Right lung (tissue), 5 donors: ENCODE measurements around the gene NAALADL2. TPM values are rescaled to one million over a fixed set of nuclear protein-coding genes. Genes with fewer than 3 reads are reported as not detected.
A peak's percentile ranks its signal among the peaks of the same experiment; 100 is the strongest.

Experiments used
- DNase-seq, 2 donors: peaks; one replicate each; pipeline ENCODE4 v3.0.0-alpha.2; 2013
- polyA plus RNA-seq, 5 donors: library from polyadenylated mRNA; unstranded; fragments of 120-200 nt; gene quantifications; one replicate each; pipeline versions ENCODE4 v1.2.1 to v1.2.3, GENCODE V29; 2013; ENCODE audit warnings: inconsistent platforms in 1 of 5, low replicate concordance in 1 of 5; ENCODE audit not compliant: insufficient read length in 5 of 5, insufficient read depth in 1 of 5

Gene NAALADL2
- polyA plus RNA-seq, 5 donors = 8.4 to 21.0 (median 18.4) TPM

DNA sequence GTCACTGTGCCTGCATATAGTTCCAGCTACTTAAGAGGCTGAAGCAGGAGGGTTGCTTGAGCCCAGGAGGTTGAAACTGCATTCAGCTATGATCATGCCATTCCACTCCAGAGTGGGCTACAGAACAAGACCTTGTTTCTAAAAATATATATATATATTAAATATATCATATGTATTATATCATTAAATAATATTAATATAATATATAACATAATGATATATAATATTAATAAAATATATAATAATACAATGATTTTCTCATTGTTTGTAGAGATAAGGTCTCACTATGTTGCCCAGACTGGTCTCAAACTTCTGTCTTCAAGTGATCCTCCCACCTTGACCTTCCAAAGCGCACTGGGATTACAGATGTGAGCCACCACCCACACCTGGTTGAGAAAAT is 101.8 kb downstream of the NAALADL2 start:
- no peak for DNase-seq

DNA sequence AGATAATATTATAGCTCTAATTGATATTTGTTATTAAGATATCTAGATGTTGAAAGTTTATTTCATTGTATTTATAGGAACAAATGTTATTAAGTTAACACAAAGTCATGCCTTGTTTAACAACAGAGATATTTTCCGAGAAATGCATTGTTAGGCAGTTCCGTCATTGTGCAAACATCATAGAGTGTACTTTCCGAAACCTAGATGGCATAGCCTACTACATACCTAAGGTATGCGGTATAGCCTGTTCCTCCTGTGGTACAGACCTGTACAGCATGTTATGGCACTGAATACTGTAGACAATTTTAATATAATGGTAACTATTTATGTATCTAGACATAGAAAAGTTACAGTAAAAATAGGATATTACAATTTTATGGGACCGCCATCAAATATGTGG is 114.3 kb downstream of the NAALADL2 start:
- peak in 1 of 2 donors; percentile 35 for DNase-seq

DNA sequence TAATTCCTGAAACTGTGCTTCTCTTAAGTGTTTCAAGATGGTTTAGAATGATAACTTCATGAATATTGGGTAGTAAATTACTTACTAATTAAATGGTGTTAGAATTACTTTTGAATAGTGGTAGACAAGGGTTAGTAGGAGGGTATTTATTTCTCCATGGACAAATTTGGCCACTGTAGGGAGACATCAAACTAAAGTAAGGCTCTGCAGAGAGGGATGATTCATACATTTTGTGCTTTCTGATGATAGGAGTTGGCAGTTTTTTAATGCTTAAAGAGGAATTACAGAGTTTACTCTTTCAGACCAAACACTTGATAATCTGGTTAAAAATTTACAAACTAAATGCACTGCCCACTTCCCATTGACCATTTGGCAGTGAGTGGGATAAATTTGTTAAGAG is 127.6 kb downstream of the NAALADL2 start:
- no peak for DNase-seq

DNA sequence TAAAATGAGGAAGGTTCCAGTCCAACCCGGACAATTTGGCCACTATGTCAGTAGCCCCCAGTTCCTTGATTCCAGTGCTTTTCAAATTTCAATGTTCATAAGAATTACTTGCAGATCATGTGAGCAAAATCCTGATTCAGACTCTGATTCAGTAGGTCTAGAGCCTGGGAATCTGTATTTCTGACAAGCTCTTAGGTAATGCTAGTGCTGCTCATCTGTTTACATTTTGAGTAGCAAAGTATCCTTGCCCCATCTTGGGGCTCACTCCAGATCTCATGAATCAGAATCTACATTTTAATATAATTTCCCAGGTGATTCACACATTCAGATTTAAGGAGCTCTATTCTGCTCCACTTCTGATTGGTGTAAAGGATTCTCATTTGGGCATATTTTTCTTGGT is 142.0 kb downstream of the NAALADL2 start:
- DNase-seq = no peak

DNA sequence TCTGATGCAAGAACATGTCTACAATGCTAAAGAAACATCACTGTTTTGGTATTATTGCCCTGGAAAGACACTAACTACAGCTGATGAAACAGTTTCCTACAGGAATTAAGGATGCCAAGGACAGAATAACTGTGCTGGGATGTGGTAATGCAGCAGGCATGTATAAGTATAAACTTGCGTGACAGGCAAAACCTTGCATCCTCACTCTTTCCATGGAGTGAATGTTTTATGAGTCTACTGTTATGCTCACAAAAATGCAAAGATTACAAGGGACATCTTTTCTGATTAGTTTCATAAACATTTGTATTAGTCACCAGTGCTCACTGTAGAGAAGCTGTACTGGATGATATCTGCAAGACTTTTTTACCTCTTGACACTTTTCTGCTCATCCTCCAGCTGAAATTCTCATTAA is 143.6 kb downstream of the NAALADL2 start:
- DNase-seq = no peak

DNA sequence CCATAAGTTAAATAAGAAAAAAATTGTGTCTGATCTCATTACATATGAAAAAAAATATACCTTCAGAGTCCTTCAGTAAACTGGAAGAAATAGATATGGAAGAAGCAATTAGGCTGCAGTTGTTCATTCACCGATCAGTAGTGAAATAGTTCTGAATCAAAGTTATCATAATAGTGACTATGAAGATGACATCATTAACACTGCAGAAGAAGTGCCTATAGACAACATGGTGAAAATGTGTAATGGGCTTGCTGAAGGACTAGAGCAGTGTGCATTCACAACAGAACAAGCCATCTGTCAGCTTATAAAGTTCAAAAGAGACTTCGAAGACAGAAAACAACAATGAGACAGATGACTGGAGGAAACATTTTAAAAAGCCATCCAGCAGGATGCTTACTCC is 144.5 kb downstream of the NAALADL2 start:
- DNase-seq = no peak

DNA sequence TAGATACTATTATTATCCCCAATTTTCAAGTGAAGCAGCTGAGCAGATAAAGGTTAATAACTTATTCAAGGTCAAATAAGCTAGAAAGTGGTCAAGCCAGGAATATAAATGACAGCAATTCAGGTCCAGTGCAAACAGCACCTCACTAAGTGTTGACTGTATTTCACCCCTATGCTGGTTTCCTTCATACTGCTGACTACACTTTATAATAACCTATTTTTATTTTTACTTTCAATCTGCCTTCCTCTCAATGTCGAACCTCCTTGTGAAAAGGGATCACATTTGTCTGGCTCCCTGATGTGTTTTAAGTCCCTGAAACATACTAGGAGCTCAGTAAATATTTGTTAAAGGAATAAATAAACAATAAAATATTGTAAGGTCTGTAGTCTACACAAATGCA is 146.1 kb downstream of the NAALADL2 start:
- no peak for DNase-seq

DNA sequence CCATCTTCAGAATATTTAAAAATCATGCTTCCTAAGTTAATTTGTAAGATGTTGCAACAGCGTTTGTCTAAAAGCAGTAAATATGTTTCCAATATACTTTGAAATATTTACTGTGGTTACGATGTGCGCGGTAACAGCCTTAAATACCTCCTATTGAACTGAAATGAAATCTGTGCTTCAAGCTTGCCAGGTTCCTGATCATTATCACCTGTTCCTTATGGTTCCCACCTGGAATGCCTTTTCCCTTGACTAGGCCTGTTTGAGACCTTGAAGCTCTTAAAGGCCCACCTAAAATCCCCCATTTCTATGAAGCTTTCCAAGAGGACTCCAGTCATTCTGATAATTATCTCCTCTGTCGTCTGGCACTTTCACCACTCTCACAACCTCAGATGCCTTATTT is 146.7 kb downstream of the NAALADL2 start:
- DNase-seq = peak; percentile 16 to 20

DNA sequence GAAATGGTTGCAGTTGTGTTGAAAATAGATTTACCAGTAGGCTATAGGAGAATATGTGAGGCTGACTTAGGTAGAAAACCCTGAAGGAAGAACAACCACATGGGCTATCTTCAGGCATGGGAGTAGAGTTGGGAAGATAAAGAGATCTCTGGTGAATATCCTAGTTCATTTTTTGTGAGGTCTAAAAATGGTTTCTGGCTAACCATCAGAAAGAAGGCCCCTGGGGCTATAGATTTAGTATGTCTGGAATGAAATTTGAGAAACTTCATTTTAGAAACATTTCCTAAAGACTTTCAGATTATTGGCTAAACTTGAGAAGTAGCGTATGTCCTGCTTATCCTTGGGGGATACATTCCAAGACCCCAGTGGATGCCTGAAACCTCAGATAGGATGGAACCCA is 148.2 kb downstream of the NAALADL2 start:
- DNase-seq = no peak

DNA sequence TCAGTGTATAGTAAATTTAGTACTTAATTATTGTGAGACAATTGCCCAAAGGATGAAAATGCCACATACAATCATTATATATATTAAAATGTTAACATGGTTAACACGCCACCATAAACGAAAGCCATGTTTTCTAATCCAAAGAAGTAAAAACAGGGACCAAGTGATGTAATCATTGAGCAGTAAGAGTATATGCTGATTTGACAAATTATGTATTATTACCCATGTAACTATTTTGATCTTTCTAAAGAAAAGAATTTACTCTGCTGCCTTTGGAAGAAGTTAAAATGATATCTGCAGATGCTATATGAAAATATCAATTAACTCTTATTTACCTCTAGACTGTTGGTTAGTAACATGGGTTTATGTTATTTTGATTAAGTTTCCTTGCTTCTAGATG is 150.2 kb downstream of the NAALADL2 start:
- DNase-seq = no peak

DNA sequence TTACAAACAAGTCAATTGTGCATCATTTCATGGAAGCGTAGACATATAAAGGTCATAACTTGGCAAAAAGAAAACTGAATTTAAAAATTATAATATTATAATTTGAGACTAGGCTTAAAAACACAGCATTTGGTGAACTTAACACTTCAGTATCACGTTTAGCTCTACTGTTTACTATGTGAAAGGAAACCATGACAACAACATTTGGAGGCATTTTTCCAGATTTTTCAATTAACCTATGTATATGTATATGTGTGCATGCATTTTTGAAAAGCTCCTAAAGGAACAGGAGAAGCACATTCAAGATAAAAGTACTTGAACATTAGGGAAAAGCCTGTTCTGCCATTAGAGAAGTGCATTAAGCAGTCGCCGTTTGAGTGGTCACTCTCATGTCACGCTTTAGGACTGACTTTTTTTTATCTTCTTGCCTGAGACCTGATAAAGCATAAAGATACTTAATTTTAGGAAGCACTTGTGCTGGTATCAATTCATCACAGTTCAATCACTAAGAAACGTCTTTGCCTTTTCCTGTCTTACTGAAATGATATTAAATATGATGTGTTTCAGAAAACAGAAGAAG is 156.0 kb downstream of the NAALADL2 start:
- peak; percentile 8 to 17 for DNase-seq

DNA sequence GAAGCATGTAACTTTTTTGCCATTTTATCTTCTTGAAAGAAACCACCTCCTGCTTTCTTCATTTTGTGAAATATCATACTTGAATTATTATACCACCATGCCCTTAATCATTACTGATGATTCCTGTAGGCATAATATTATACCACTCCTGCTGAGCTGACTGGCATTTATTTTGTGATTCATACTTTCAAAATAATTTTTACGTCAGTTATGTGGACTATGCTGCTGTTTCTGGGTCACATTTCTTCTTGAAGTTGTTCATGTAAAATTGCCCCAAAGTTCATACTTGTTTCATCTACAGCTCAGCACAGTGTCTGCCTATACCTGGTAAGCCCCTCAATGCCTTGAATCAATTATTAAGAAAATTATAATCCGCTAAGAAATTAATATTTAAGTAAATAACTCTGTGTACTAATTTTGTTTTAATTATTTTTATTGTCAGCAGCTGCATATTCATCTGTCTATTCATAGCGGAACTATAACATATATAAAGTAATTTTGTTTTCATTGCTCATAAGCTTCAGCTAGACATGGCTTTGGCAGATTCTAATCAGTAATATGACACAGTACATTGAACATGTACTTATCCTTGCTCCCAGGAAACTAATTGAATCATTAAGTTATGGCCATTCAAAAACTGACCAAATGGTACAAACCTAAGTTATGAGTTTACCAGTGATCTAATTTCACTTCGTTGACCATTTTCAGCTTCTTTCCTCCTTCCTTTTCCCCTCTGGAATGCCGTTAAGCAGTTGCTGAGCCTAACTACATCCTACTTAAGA is 160.0 kb downstream of the NAALADL2 start:
- DNase-seq = no peak

DNA sequence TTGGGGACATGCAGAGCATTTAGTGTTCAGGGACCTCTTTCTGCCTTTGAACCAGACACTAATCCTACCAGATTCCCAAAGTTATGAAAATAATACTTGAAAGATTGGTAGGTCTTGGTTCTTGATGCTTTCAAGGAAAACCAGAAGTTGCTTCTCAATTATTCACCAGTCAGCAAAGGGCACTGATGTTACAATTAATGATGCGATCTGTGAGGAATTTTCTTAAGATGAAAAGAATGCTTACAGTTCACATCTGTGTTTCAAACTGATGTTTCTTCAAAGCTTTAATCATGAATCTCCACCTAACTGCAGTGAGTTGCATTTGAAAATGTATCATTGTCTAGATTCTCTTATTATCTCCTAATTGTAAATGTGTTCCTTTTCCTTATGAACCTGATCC is 161.0 kb downstream of the NAALADL2 start:
- DNase-seq = no peak

DNA sequence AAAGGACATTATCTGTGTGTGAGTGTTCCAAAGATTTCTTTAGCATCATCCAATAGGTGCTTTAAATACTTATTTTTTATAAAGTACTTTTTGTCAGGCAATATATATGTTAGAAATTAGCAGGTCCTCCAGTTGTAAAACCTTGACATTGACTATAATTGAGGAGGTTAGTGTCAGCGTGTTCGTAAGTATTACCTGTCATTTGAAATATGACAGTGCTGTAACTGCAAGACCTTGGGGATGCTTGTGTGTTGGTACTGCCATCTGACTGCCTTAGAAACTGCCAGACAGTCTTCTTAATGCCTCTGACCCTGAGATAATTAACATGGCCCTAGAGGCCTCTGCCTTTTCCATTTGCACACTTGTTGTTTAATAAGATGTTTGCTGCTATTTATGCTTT is 170.7 kb downstream of the NAALADL2 start:
- no peak for DNase-seq

DNA sequence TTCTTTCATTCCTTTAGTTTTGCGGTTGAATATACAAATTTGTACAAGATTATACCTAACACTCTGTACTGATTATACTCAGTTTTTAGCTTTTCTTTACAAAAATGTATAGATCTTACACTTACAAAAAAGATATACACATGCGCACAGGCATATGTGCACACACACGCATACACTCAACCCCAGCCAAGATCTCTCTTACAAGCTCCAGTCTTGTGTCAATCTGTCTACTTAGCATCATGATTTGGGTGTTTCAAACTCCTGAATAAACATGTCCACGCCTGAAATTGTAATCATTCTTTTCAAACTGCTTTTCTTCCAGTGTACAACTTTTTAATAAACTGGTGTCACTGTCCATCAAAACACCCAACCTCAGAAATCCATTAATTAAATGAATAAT is 180.7 kb downstream of the NAALADL2 start:
- no peak for DNase-seq

DNA sequence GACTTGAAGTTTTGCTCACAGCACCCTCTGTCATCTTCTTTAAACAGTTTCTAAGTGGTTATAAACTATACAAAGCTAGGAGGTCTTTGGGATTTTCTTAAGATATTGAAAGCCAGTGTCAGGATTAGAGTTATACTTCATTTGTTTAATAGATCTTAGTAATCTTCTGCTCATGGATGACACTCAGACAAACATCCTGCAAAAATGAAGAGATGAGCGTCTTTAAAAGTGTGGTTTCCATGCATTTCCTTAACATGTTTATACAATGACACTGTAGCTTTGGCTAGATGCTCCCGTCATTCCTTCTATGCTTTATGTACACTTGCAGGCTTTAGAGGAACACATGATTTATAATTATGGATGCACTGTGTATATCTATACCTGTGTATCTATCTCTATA is 182.2 kb downstream of the NAALADL2 start:
- DNase-seq = no peak

DNA sequence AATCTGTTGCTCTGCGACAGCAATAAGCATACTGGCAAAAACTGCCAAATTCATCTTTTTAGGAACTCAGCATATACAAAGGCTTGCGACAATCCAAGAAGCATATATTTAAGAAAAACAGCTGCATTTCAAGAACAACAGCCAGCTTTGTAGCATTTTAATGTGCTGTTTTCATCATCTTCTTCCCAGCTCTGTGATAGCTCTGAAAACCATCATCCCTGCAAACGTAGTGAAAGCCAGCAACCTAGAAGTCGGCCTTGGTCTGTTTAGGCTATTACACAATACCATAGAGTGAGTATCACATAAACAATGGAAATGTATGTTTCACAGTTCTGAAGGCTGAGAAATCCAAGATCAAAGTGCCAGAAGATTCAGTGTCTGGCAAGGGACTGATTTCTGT is 187.5 kb downstream of the NAALADL2 start:
- peak; percentile 78 to 86 for DNase-seq

DNA sequence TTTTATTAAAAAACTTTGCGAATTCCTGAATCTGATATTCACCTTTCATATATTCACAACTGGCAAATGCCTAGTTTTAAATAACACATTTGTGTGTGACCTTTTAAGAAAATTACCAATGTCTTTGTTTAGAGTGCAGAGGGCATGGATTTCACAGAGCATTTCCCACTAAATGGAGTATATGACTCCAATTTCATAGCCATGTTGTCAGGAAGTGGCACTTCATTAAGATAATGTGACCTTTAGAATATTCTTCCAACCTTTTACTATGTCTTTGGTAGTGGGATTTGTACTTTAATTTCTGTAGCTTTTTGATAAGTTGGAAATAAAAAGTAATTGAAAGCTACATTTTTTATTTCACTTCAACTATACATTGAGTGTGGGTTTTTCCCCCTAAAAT is 188.7 kb downstream of the NAALADL2 start:
- no peak for DNase-seq

DNA sequence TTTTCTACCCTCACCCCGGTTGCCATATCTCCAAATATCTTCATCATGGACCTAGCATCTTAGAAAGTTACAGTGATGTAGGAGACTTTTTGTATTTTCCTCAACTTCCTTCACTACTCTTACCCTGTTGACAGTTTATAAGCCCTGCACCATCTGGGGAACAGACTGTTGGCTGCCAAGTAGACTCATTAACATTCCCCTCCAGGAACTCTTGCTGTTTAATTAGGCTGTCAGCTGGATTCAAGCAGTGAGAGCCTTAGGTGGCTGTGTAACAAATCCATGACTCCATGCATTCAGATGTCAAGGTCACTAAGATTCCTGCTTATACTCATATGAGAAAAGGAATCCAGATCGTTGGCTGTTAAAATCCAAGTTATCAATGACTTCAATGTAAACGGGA is 198.3 kb downstream of the NAALADL2 start:
- no peak for DNase-seq

DNA sequence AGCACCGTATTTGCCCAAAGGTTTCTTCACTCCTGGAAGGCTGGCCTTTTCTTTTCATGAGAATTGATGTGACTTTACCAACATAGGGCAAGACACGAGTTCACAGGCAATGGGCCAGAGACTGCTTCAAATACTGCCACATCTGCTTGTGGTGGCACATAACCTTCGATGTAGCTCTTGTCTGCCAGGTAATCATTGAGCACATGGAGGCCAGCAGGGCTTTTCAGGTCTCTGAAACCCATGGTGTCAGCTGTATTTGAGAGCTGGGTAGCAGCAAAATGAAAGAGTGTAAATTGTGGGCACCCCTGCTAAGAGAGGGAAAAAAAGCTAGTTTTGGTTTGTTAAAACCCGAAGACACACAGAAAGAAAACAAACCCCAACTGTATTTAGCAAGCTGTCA is 200.7 kb downstream of the NAALADL2 start:
- no peak for DNase-seq

DNA sequence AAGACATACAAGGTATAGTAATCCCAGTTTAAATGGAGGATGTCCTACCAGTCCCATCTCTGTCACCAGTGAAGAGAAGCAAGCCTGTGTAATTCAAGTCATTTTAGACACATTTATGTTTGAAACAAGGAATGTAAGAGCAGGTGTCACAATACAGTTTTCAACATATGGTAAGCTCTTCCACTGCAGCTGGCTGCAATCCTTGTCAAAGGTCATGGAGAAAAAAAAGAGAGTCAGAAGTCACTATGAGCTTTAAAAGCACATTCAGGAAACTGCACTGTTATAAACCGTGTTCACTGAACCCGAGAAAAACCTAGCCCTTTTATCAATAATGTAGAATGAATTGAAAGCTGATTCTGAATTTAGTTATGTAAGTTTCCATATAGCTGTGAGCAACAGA is 206.4 kb downstream of the NAALADL2 start:
- no peak for DNase-seq

DNA sequence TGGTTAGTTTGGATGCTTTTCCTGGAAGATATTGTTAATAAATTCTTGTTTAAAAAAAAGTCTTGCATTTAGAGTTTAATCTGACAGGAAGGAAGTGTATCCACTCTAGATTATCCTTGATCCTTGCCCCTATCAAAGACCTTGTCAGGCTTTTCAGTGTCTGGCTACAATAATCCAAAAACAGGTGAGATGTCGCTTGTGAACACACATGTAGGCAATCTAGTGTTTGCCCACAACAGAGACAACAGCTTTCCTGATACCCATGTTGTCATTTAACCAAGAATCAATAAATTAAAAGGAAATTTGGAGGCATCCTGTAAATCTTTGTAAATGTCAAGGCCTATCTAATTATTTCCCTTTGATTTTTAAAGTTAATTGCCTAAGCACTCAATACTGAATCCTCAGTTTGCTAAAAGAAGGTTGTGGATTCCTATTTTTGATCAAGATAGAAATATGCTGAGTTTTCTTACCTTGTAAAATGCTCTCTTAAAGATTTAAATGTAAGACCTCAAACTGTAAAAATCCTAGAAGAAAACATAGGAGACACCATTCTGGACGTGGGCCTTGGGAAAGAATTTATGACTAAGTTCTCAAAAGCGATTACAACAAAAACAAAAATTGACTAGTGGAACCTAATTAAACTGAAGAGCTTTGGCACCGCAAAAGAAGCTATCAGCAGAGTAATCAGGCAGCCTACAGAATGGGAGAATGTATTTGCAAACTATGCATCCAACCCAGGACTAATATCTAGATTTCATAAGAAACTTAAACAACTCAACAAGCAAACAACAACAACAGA is 207.7 kb downstream of the NAALADL2 start:
- no peak for DNase-seq

DNA sequence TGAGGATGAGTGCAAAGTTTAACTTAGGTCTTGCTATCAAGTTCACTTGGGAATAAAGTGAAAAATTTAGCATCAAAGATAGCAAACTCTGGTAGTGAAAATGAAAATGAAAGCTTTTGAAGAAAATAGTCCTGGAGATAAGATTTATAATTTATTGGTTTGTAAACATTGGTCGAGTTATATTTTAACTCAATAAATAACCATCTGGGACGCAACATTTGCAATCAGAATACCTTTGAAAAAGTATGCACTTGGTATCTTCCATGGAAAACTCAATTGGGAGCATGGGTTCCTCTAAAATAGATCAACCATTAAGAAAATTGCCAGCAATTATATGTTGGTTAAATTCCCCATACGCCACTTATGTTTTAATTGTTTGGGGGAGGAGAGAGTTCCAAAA is 209.5 kb downstream of the NAALADL2 start:
- DNase-seq = no peak
